Measurements from ENCODE around the gene WDFY3. TPM values are rescaled to one million over a fixed set of nuclear protein-coding genes. Genes with fewer than 3 reads are reported as not detected.

The WDFY3 gene
- total RNA-seq, 1 donor, result 91.9 TPM

DNA sequence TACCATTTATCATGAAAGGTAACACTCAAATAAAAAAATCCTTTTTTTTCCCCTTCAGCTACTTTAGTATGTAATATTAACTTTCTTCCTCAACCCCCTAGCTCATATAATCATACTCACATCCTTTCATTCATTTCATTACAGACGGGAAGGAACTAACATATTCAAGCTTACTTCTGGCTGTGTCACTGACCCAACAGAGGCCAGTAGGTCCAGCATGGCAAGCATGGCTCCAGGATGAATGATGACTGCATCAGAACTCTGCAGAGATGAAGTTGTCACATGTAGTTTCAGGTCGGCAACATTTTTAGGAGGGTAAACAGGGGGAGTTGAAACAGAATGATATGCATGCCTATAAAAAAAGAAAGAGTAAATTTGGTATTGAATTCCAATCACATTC, 163.4 kb downstream of the WDFY3 start:
- no peak overlapping the region for H2AFZ ChIP-seq (ENCODE audit: low read length)
- H3K36me3 ChIP-seq (ENCODE audit: insufficient read depth, low read length), result peaks cover 7% of the 10 kb centered on the region
- no peaks in the 10 kb centered on the region for H3K27me3 ChIP-seq (ENCODE audit: insufficient read depth, low read length)
- peaks cover 3% of the 10 kb centered on the region for H4K20me1 ChIP-seq (ENCODE audit: insufficient read depth, low read length)
- no peak overlapping the region for H3K27ac ChIP-seq (ENCODE audit: low read depth, low read length)
- no peak for DNase-seq (ENCODE audit: insufficient read length, low spot score, missing footprints)
- peaks cover 8% of the 10 kb centered on the region for H3K4me1 ChIP-seq (ENCODE audit: insufficient read depth, low read length)
- TF ChIP-seq, protein P1, sequence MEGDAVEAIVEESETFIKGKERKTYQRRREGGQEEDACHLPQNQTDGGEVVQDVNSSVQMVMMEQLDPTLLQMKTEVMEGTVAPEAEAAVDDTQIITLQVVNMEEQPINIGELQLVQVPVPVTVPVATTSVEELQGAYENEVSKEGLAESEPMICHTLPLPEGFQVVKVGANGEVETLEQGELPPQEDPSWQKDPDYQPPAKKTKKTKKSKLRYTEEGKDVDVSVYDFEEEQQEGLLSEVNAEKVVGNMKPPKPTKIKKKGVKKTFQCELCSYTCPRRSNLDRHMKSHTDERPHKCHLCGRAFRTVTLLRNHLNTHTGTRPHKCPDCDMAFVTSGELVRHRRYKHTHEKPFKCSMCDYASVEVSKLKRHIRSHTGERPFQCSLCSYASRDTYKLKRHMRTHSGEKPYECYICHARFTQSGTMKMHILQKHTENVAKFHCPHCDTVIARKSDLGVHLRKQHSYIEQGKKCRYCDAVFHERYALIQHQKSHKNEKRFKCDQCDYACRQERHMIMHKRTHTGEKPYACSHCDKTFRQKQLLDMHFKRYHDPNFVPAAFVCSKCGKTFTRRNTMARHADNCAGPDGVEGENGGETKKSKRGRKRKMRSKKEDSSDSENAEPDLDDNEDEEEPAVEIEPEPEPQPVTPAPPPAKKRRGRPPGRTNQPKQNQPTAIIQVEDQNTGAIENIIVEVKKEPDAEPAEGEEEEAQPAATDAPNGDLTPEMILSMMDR (IDR thresholded peaks at IDR 0.05; ENCODE audit: extremely low read depth, low read depth, low read length), result no peak
- H3K4me3 ChIP-seq (ENCODE audit: insufficient read depth, low read length), result no peak overlapping the region
- H3K9me3 ChIP-seq (ENCODE audit: low read depth, low read length), result no peaks in the 10 kb centered on the region
- H3K79me2 ChIP-seq (ENCODE audit: insufficient read depth, low read length), result no peaks in the 10 kb centered on the region
- H3K4me2 ChIP-seq (ENCODE audit: insufficient read depth, low read length), result no peak overlapping the region

DNA sequence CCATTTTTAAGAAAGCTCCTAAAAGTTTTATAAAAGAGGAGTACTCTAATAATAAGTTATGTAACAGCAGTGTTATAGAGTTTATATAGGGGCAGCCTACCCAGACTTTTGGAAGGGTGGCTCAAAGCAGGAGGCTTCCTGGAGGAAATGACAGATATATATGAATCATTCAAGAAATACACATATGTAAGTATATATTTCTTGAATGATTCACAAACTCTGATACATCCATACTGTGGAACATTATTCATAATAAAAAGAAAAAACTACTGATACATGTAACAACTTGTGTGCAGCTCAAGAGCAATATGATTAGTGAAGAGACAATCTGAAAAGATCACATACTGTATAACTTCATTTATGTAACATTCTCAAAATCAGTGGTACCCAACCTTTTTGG, 166.2 kb downstream of the WDFY3 start:
- H3K36me3 ChIP-seq (ENCODE audit: insufficient read depth, low read length), result peaks cover 10% of the 10 kb centered on the region
- H3K27ac ChIP-seq (ENCODE audit: low read depth, low read length), result no peak overlapping the region
- DNase-seq (ENCODE audit: insufficient read length, low spot score, missing footprints), result peak; percentile 15
- no peak overlapping the region for H2AFZ ChIP-seq (ENCODE audit: low read length)
- H3K4me3 ChIP-seq (ENCODE audit: insufficient read depth, low read length), result no peak overlapping the region
- no peaks in the 10 kb centered on the region for H3K27me3 ChIP-seq (ENCODE audit: insufficient read depth, low read length)
- H3K4me1 ChIP-seq (ENCODE audit: insufficient read depth, low read length), result peaks cover 8% of the 10 kb centered on the region
- H3K79me2 ChIP-seq (ENCODE audit: insufficient read depth, low read length), result no peaks in the 10 kb centered on the region
- TF ChIP-seq, protein P1 (IDR thresholded peaks at IDR 0.05; ENCODE audit: extremely low read depth, low read depth, low read length), result no peak
- no peaks in the 10 kb centered on the region for H3K9me3 ChIP-seq (ENCODE audit: low read depth, low read length)
- peaks cover 3% of the 10 kb centered on the region for H4K20me1 ChIP-seq (ENCODE audit: insufficient read depth, low read length)
- H3K4me2 ChIP-seq (ENCODE audit: insufficient read depth, low read length), result no peak overlapping the region

DNA sequence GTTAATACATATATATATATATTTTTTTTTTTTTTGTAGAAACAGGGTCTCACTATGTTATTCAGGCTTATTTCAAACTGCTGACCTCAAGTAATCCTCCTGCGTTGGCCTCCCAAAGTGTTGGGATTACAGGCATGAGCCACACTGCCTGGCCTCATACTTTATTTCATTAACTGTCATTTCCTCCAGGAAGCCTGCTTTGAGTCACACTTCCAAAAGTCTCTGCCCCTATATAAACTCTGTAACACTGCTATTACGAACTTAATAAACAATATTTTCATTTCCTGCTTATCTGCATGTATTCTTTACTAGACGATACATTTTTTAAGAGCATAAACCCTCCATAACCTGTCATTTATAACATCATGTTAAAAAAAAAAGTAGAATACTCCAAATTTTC, 167.2 kb downstream of the WDFY3 start:
- Histone ChIP-seq H3K9me3 (ENCODE audit: low read depth, low read length) (no peaks in the 10 kb centered on the region), H3K79me2 (ENCODE audit: insufficient read depth, low read length) (no peaks in the 10 kb centered on the region), H3K27me3 (ENCODE audit: insufficient read depth, low read length) (no peaks in the 10 kb centered on the region), H3K36me3 (ENCODE audit: insufficient read depth, low read length) (peaks cover 10% of the 10 kb centered on the region), H3K4me1 (ENCODE audit: insufficient read depth, low read length) (peaks cover 7% of the 10 kb centered on the region), H4K20me1 (ENCODE audit: insufficient read depth, low read length) (peaks cover 3% of the 10 kb centered on the region), H3K4me3 (ENCODE audit: insufficient read depth, low read length) (no peak overlapping the region), H3K4me2 (ENCODE audit: insufficient read depth, low read length) (no peak overlapping the region), H2AFZ (ENCODE audit: low read length) (no peak overlapping the region), H3K27ac (ENCODE audit: low read depth, low read length) (no peak overlapping the region)
- no peak for DNase-seq (ENCODE audit: insufficient read length, low spot score, missing footprints)
- TF ChIP-seq, protein P1 (IDR thresholded peaks at IDR 0.05; ENCODE audit: extremely low read depth, low read depth, low read length), result no peak

DNA sequence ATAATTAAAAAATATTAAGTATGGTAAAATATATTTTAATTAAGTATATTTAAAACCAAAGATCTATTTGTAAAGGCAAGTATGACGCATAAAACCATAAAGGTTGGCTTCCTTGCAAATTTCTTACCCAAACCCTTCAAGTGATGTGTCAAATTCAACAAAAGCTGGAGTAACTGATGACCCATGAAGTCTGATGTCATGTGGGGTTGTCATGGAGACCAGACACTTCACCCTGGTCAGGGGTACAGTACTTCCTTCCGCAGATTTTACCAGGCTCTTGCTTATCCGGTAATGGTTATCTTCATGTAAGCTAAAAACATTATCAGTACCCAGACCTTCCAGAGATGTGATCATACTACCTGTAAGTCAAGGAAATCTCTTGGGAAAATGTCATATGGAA, 170.1 kb downstream of the WDFY3 start:
- TF ChIP-seq, protein P1 (IDR thresholded peaks at IDR 0.05; ENCODE audit: extremely low read depth, low read depth, low read length), result no peak
- no peak overlapping the region for H3K27ac ChIP-seq (ENCODE audit: low read depth, low read length)
- H3K36me3 ChIP-seq (ENCODE audit: insufficient read depth, low read length), result peaks cover 6% of the 10 kb centered on the region
- H4K20me1 ChIP-seq (ENCODE audit: insufficient read depth, low read length), result no peaks in the 10 kb centered on the region
- H3K27me3 ChIP-seq (ENCODE audit: insufficient read depth, low read length), result no peaks in the 10 kb centered on the region
- H3K79me2 ChIP-seq (ENCODE audit: insufficient read depth, low read length), result no peaks in the 10 kb centered on the region
- no peak overlapping the region for H3K4me3 ChIP-seq (ENCODE audit: insufficient read depth, low read length)
- DNase-seq (ENCODE audit: insufficient read length, low spot score, missing footprints), result peak; percentile 30
- H2AFZ ChIP-seq (ENCODE audit: low read length), result no peak overlapping the region
- no peak overlapping the region for H3K4me2 ChIP-seq (ENCODE audit: insufficient read depth, low read length)
- no peaks in the 10 kb centered on the region for H3K9me3 ChIP-seq (ENCODE audit: low read depth, low read length)
- no peaks in the 10 kb centered on the region for H3K4me1 ChIP-seq (ENCODE audit: insufficient read depth, low read length)

All from osteoblast (primary cell).